Skeletal muscle cell (primary cell): ENCODE results near the gene PCBP2.
A peak's percentile ranks its signal among the peaks of the same experiment; 100 is the strongest.

Experiments
- DNase-seq: peaks from one replicate; pipeline ENCODE4 v3.0.0-alpha.2; 2010; ENCODE audit warnings: low read depth
- H3K4me3 ChIP-seq: 2 replicates; pipeline ENCODE4 v1.5.1; 2011; ENCODE audit warnings: low read depth, mild to moderate bottlenecking, control low read depth, low read length, moderate library complexity

Gene PCBP2

DNA sequence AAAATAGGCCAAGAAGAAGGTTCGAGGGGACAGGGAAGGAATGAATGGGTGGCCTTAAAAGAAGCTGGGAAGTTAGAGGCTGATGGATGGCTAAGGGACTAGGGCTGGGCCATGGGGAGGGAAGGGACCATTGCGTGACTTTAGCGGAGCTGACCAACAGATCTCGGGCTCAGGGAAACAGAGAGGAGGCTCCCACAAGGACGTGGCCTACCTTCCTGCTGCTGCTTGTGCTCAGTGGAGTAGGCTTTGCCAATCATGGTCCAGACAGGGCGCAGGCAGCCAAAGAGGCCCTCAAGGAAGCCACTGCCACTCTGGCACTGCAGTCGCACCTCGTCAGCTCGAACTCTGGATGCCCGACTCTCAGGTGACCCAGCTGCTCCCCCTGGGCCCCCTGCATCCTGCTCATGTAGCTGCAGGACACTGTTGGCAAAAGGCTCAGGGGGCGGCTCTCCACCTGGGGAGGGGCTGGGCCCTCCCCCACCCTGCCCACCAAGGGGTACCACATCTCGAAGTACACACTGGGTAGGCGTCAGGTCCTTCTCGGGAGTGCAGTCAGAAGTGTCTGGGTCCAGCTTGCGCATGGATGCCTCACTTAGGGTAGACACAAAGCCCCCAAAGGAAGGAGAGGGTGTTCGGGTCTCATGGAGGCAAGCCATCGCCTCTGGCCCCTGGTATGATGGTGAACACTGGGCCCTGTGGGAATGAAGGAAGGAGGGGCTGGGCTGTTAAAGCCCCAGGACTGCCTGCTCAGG is 35.0 kb downstream of the PCBP2 start:
- DNase-seq, result no peak
- H3K4me3 ChIP-seq, result no peak overlapping the region

DNA sequence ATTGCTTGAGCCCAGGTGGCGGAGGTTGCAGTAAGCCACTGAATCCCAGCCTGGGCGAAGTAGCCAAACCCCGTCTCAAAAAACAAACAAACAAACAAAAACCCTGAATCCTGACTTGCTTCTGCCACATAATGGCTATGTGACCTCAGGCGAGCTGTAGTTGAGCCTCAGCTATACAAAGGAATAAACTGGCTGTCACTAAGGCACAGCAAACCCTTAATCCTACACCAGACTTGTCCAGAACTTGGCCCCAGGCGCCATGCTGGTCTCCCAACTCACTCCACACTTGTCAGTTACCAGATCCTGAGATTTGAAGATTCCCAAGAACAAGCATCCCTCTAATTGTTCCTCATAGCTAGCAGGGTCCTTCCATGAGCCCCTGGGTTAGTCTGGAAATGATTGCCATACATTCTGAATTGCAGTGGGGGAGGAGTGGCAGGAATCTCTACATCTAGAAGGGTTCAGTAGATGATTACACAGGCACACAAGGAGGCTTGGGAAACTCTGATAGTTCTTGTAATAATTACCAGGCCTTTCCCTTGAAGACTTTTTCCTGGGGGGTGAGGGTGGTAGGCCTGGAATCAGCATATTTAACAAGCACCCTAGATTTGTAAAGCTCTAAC is 37.5 kb downstream of the PCBP2 start:
- DNase-seq, result no peak
- no peak overlapping the region for H3K4me3 ChIP-seq

DNA sequence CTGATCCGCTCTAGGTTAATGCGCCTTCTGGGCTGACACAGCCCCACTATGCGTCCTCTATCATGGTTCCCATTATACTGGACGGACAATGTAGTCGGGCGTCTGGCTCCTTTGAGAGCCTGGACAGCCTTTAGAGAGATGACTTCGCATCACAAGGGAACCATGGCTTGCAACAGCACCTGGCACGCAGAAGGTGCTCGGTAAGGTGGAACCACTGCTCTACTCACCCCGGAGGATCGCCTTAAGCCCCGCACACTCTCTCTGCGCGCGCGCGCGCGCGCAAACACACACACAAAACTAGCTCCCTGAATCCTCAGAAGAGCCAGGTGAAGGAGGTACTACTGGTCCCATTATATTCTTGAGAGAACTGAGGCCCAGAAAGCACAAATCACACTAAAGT is 40.3 kb downstream of the PCBP2 start:
- peak overlapping the region; percentile 54 for H3K4me3 ChIP-seq
- DNase-seq, result no peak

DNA sequence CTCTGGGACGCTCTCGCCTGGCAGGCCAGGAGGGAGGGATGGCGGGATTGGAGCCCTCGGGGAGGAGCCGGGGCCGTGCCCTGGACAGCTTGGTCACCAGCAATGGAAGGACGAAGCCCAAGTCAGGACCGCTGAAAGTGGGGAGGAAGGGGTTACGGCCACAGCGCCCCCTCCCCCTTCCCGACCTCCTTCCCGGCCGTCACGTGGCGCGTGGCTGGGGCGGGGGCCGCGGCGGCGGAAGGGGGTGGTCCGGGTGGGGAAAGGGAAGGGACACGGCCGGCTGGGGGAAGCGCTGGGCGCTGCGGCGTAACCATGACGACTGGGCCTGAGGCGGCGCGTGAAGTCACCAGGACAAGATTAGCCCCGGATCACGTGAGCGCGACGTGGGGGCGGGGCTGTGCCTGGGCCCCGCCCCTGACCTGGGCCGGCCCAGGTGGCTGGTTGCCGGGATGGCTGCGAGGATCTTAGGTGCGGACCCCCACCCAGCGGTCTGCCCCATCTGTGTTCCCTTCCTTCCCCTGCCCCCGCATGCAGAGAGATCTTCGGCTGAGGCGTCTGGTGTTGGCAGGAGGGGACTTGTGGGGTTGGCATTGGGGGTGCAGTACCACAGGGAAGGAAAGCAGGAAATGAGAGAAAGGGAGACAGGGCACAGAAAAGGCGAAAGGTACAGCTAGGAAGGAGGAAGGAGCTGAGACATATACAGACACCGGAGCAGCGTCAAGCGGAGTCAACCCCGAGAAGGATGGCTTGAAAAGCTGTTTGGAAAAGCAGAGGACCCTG is 41.1 kb downstream of the PCBP2 start:
- H3K4me3 ChIP-seq, result peak overlapping the region; percentile 54
- DNase-seq, result peak; percentile 58

DNA sequence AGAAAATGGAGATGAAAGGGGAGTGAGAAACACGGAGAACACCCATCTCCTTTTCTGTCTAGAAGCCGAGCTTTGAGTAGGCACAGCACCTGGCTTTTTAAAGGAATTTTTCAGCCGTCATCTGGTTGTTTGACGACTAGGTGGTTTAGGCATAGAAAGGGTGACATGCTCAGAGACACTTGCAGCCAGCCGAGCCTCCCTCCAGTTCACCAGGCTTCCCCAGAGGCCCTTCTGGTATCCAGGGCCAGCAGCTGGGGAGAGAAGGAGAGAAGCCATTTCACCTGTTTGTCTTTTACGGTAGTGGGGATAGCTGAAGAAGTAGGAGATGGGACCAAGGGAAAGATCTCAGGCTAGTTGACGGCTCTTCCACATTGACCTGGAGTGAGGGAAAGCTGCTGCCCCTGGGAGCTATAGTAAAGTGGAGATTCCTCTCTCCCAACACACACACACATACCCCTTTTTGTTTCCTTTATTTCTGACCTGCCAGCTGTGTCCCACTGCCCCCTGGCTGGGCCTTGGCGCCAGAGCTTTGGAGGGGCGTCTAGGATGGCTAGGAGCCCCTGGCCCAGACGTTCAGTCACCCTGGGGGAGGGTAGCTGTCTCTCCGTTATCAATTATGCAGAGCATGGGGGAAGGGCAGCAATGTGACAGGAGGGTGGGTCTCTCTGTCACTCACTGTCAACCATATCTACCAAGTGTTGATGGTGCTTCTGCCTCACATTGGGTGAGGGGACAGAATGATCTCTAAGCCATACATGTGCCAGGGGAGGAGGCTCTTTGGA is 41.9 kb downstream of the PCBP2 start:
- DNase-seq, result no peak
- peak overlapping the region; percentile 54 for H3K4me3 ChIP-seq

DNA sequence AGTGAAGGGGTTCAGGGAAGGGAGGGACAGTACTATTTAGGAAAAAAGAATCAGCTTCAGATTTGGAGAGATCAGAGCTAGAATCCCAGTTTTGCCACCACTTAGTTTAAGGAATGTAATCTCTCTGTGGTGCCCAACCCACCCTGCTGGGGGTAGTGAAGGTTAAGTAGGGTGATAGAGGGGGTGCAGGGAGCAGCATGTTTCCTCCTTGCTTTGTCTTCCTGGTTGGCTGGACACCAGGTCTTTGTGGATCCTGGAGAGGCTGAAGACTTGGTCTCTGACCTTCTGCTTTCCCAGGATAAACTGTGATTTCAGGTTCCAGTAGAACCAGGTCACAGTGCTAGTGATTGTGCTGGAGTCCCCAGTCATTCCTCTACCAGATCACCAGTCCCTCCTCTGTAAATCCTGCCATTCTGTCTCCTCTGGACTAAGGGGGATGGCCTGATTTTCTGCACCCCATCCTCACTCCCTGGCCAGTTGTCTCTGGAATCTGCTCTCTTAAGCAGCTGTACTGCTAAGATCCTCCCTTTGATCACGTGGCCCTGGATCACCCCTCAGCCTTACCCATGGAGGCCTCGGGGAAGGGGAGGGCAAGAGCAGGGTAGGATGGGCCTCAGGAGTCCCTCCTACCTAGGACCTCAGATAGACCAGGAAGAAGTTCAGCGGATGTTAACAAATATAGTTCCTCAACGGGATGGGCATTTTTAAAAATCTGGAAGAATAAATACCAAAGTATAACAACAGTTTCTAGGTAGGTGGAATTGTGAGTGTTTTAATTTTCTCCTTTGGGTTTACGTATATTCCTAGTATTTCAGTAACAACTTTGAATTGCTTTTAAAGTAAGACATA is 44.2 kb downstream of the PCBP2 start:
- DNase-seq, result peak; percentile 70
- peak overlapping the region; percentile 8 for H3K4me3 ChIP-seq

DNA sequence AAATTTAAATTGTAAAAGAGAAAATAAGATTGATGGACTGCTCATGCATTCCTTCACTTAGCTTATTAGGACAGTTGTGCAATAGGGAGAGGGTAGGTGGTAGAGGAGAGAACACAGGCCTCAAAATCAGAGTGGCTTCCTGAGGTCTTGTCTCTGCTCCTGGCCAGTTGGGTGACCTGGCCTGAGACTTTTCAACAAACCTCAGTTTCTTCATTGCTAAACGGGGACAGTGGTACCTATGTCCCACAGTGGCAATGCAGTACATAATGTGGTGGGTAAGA is 44.8 kb downstream of the PCBP2 start:
- no peak for DNase-seq
- H3K4me3 ChIP-seq, result peak overlapping the region; percentile 8

DNA sequence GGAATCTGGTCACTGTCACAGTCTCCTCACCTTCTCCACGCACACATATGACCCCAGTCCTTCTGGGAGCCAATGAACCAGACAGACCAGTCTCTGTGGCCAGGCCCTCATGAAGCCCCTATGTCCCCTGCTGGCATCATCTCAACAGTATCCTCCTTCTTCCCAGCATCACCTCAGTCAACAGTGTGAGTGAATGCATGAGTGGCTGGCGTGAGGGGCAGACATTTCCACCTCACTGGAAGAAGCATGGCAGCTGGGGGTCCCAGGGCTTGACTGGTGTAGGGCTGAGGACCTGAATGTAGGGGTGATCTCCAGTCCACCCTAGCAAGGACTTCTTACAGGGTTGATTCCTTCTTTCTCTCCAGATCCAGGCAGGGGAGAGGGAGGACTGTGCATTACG is 45.6 kb downstream of the PCBP2 start:
- no peak overlapping the region for H3K4me3 ChIP-seq

DNA sequence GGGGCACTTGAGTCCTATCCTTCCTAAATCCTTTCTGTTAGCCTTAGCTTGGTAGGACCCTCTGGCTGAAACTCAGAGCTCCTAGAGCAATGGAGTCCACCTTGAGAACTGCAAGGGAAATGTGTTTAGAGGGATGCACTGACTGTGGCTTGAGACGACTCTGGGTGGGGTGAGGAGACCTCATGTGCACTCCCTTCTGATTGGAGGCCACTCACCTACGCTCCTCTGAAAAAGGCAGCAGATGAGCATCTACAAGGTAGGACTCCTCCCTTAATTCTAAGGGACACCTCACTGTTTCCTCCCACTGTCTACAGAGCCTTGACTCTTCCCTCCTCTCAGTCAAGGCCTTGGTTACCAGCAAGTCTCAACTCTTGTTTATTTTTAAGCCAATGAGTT is 46.3 kb downstream of the PCBP2 start:
- no peak for DNase-seq
- peak overlapping the region; percentile 77 for H3K4me3 ChIP-seq

More for the DNA sequence above, 45.6 kb downstream of the PCBP2 start:
- DNase-seq, result no peak

DNA sequence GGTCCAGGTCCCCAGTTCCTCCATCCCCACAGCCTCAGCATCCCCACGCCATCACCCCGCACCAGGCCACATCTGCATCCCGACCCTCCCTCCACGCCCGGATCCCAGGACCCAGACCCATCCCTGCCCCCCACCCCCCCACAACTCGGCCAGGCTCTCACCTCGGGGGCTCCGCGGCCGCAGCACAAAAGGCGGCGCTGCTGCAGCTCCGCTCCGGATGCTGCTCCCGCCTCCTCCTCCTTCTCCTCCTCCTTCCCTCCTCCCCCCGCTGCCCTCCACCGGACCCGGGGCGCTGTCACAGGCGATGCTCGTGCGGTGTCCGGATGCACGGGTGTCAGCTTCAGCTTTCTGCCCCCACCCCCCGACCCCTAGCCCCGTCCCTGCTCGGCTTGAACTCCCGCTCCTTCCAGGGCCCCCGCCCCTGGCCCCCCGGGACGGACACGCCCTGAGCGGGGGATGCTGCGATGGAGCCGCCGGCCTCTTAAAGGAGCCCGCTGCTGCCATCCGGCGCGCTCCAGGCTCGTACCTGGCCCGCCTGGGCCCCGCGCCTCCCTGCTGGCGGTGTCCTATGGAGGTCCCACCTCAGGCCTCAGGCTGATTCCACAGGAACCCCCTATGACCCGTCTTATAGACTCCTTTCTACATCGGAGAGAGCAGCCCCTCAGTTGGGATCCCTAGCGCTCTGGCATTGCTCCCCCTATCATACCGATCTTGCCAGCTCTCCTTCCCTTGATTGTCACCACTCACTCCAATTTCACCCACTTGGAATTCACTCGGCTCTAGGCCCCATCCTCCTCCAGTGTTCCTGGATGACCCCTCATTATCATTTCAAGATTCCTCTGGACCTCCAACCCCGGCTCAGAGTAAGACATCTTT is 47.6 kb downstream of the PCBP2 start, which contains the start of gene MAP3K12:
Gene MAP3K12, minus strand, starts transcription at position 193 of the 876 bp plus-strand sequence. CDS start 12,067 bp downstream, outside the sequence.
- peak within 1 kb of the TSS; percentile 77 for H3K4me3 ChIP-seq
- no peak for DNase-seq

DNA sequence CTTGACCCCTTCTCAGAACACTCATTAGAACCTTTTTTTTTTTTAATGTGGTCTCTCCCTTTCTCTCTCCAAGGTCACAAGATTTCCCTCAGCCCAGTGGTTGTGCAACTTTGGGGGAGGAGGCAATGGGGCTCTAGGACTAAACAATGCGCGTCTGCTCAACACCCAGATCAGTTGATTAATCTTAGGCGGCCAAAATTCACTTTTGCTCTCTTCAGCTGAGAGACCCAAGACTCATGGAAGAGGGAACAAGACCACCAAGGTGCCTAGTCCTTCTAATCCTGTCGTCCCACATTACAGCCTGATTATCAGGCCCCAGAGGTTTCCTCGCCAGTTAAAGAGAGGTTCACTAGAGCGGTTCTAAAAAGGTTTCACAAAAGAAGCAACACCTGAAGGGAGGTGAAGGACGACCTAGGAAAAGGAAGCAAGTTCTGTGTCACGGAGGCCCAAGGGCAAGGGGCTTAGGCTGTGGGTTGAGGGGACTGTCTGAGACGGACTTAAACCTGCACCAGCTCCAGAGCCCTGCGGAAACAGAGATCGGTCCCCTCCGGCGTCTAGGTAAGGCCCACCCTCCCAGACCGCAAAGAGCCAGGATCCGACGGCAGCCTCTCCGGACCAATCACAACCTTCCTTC is 48.4 kb downstream of the PCBP2 start:
- peak overlapping the region; percentile 77 for H3K4me3 ChIP-seq
- DNase-seq, result no peak

DNA sequence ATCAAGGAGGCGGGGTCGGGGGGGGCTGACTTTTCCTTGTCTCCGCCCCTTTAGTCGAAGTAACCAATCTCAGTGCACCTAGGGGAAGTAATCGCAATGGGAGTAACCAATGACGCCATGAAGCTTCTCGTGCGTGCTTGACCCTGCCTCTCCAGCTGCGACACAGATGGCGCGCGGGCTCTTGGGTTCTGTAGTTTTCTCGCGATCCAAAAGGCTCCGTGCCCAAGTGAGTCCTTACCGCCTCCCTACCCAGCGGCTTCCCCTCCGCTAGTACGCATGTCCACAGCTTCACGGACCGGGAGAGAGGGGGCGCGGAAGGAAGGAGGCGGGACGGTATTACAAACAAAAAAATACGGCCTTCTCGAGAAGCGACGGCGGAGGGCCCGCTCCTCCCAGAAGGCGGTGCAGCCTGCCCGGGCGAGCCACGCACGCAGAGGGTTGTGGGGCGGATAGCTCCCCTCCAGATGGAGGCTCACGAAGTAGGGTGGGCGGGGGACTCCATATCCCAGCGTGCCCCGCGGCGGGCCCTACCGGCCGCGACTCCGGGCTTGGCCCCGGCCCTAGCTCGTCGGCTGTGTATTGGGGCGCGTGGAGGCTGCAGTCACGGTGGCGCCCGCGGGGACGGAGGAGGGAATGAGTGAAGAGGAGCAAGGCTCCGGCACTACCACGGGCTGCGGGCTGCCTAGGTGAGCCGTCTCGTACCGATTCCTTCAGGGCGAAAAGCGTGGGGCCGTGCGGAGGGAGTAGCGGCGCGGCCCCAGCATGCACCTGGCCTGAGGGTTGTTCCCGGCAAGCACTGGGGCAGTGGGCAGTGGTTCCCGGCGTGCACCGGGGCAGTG is 49.1 kb downstream of the PCBP2 start, which contains the start of gene TARBP2:
Gene TARBP2, plus strand, starts transcription at position 508 of the 839 bp plus-strand sequence. Its CDS starts 126 bp downstream, at position 634.
- H3K4me3 ChIP-seq, result peak within 1 kb of the TSS; percentile 77
- peak; percentile 99 for DNase-seq

DNA sequence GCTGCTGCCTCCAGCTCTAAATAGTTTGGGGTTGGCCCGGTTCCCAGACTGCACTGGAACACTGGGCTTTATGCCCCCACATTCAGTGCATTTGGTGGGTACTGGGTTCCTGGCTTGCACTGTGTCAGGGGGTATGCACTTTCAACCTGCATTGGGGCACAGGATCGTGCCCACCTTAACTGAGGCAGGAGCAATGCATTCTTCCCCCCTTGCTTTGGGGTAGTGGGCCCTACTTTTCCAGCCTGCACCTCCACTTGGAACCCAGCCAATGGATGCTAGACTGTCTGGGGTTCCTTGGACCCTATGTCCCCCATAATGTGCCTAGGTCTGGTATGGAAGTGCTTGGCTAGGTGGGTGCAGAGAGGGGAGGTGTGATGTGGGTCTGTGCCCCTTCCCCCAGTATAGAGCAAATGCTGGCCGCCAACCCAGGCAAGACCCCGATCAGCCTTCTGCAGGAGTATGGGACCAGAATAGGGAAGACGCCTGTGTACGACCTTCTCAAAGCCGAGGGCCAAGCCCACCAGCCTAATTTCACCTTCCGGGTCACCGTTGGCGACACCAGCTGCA is 49.8 kb downstream of the PCBP2 start:
- DNase-seq, result no peak
- peak overlapping the region; percentile 77 for H3K4me3 ChIP-seq

DNA sequence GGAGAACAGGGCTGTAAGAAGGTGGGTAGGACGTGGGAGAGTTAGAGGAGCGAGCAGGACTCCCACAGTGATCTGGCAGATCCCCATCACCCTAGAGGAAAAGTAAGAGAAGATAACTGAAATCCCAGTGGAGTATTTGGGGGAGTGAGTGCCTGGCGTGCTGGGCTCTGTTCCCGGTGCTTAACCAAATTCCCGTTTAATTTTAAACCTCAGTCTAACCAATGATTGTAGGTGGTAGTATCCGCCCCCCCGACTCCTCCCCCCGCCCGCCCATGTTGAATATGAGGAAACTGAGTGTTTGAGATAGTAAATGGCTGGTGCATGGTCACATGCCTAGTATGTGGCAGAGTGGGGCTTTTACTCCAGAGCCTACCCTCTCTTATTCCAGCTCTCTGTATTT is 50.4 kb downstream of the PCBP2 start:
- no peak for DNase-seq
- no peak overlapping the region for H3K4me3 ChIP-seq

DNA sequence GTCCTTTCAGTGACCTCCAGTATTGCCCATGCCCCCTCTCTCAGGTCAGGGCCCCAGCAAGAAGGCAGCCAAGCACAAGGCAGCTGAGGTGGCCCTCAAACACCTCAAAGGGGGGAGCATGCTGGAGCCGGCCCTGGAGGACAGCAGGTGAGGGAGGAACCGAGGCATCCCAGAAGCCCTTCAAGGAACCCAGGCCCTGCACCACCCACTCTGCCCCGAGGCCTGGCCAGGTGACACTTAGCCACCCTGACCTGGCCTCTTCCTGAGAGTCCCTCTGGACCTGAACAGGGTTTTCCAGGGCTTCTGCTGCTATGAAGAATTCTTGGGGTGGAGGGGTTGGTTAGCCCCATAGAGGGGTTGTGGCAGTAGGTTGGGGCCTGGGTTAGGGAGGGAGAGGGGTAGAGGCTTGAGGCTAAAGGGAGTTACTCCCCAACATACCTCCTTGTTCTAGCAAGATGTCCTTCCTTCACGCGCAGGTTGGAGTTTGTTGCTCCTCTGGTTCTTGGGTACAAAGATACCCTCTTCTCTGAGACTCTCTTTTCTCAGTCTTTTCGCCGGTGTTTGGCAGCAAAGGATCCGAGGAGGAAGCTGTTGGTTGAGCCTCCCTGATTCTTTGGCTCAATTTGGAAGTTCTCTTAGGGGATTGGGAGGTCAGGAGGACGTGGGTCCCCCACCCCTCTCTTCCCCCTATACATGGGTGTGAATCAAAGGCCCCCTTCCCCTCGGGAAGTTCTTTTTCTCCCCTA is 51.3 kb downstream of the PCBP2 start:
- H3K4me3 ChIP-seq, result no peak overlapping the region
- no peak for DNase-seq
